ENCODE results near the gene CDCA4. TPM values are rescaled to one million over a fixed set of nuclear protein-coding genes. Genes with fewer than 3 reads are reported as not detected.

Gene CDCA4
- polyA plus RNA-seq, 2 of the 4 experiments (the other 2 are of a cell fraction): 24.2 to 26.9 TPM

- no peak for TF ChIP-seq MAZ (IDR thresholded peaks at IDR 0.05; ENCODE audit: borderline replicate concordance, low read depth, low read length)
These were observed 39.0 kb downstream of the CDCA4 start (continued) for GRCh38 chr14:104981699-104982541.

GRCh38 chr14:104980611-104981531, 40.0 kb downstream of the CDCA4 start:
- ATAC-seq (no peak), DNase-seq (ENCODE audit: low read depth in 1 of 2, low spot score in 1 of 2) (no peak), FAIRE-seq (no peak)
- CTCF ChIA-PET: interaction anchor here (0.6 to 1.8 kb wide), 4 partner anchors 13 to 106 kb away, joined by 3 to 8 read pairs (median 6); no protein-coding TSS in a partner anchor
- Histone ChIP-seq H3K27ac (peak overlapping the region; percentile 71 to 97), H3K9me3 (no peaks in the 10 kb centered on the region), H3K4me3 (no peak overlapping the region), H3K4me1 (peaks cover 42% of the 10 kb centered on the region), H3K4me2 (peak overlapping the region; percentile 68)
- POLR2A ChIA-PET: interaction anchor here (1.1 to 2.2 kb wide), 2 partner anchors 10 to 40 kb away, joined by 4 to 8 read pairs; partner anchors contain the start of gene CDCA4
- 81% methylated on average over 15 of the region's 22 CpGs for WGBS (ENCODE audit: missing lambda C conversion rate)
- TF ChIP-seq ZFP36 (IDR thresholded peaks at IDR 0.05; ENCODE audit: borderline replicate concordance, partially characterized antibody) (no peak), JUN (IDR thresholded peaks at IDR 0.05) (no peak)

DNA sequence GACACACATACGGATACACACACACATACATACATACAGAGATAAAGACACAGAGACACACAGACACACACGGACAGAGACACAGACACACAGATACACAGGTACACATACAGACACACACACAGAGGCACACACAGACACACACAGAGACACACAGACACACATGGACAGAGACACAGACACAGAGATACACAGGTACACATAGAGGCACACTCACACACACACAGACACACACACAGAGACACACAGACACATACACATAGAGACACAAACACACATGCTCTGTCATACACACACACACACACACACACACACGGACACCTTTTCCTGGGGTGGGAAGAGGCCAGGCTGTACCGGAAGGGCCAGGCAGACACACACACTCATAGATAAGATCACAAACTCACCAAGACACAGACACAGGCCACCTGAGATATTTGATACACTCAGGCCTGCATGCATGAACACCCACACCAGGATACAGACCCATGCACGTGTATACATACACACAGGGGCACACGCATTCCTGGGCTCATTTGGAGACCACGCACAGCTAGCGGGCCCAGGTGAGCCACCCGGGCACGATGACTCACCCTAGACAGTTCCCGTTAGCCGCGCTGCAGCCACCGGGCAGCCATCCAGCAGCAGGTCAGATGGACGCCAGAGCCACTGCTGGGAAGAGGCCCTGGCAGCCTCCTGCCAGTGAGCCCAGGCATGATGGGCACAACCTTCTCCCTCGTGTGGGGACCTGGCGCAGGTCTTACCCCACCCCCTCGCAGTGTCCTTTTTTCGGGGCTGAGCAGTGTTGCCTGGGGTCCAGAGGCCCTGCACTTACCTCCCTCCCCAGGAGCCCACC, 40.9 kb downstream of the CDCA4 start:
- WGBS (ENCODE audit: missing lambda C conversion rate): 20% methylated on average over 18 of the region's 19 CpGs
- DNase-seq (ENCODE audit: low read depth in 1 of 2, low spot score in 1 of 2) (peak in 1 of 2 experiments; percentile 67), FAIRE-seq (no peak), ATAC-seq (peak; percentile 4 to 13; a peak in 3 of 6 replicates)
- peaks cover 51% of the 10 kb centered on the region for H3K4me1 ChIP-seq
- CTCF ChIA-PET: interaction anchor here (1.7 to 2.5 kb wide), 3 partner anchors 13 to 66 kb away, joined by 3 to 16 read pairs (median 6); no protein-coding TSS in a partner anchor
- no peaks in the 10 kb centered on the region for H3K9me3 ChIP-seq
- no peak overlapping the region for H3K4me3 ChIP-seq
- POLR2A ChIA-PET: interaction anchor here (0.9 to 2.2 kb wide), 3 partner anchors 10 to 41 kb away, joined by 3 to 8 read pairs (median 4); partner anchors contain the start of gene CDCA4
- H3K27ac ChIP-seq: peak overlapping the region; percentile 71 to 97
- TF ChIP-seq HMGXB4 (CRISPR knock-in tag; IDR thresholded peaks at IDR 0.05; ENCODE audit: borderline replicate concordance) (no peak), HDAC2 (IDR thresholded peaks at IDR 0.05) (no peak), FOSL2 (IDR thresholded peaks at IDR 0.05) (peak; percentile 43; the same call in 1 of the 2 replicates), FOSL2 (CRISPR knock-in tag; IDR thresholded peaks at IDR 0.05) (peak; percentile 90), JUNB (IDR thresholded peaks at IDR 0.05) (0 out of 2 replicates have a peak, but pooled peaks have one; percentile 17)
- TF ChIP-seq, protein P1, sequence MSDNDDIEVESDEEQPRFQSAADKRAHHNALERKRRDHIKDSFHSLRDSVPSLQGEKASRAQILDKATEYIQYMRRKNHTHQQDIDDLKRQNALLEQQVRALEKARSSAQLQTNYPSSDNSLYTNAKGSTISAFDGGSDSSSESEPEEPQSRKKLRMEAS (IDR thresholded peaks at IDR 0.05): peak; percentile 62
- TF ChIP-seq, protein P2, sequence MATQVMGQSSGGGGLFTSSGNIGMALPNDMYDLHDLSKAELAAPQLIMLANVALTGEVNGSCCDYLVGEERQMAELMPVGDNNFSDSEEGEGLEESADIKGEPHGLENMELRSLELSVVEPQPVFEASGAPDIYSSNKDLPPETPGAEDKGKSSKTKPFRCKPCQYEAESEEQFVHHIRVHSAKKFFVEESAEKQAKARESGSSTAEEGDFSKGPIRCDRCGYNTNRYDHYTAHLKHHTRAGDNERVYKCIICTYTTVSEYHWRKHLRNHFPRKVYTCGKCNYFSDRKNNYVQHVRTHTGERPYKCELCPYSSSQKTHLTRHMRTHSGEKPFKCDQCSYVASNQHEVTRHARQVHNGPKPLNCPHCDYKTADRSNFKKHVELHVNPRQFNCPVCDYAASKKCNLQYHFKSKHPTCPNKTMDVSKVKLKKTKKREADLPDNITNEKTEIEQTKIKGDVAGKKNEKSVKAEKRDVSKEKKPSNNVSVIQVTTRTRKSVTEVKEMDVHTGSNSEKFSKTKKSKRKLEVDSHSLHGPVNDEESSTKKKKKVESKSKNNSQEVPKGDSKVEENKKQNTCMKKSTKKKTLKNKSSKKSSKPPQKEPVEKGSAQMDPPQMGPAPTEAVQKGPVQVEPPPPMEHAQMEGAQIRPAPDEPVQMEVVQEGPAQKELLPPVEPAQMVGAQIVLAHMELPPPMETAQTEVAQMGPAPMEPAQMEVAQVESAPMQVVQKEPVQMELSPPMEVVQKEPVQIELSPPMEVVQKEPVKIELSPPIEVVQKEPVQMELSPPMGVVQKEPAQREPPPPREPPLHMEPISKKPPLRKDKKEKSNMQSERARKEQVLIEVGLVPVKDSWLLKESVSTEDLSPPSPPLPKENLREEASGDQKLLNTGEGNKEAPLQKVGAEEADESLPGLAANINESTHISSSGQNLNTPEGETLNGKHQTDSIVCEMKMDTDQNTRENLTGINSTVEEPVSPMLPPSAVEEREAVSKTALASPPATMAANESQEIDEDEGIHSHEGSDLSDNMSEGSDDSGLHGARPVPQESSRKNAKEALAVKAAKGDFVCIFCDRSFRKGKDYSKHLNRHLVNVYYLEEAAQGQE (IDR thresholded peaks at IDR 0.05): no peak
- peak overlapping the region; percentile 68 for H3K4me2 ChIP-seq

Measured in A549 (cell line).